Upper lobe of left lung (tissue), 6 donors: ENCODE measurements around the gene DLEC1. TPM values are rescaled to one million over a fixed set of nuclear protein-coding genes. Genes with fewer than 3 reads are reported as not detected.
"Not testable (repeated sequence)": the region's sequence is repeated elsewhere in the genome, so short reads cannot be mapped to it uniquely, and the experiment has no call there.

Source experiments
- ATAC-seq, 2 donors: fragments of 200-7000 bp; cut with Tn5 transposase; one replicate each; pipeline ENCODE4 v1.9.1; 2022; ENCODE audit warnings: mild to moderate bottlenecking in 2 of 2, moderate library complexity in 2 of 2; ENCODE audit not compliant: low FRiP score in 2 of 2
- DNase-seq, 2 donors: peaks; one replicate each; pipeline ENCODE4 v3.0.0-alpha.2; 2019 to 2020
- H3K27ac ChIP-seq, 4 donors: fragments of 200-600 bp; sonication (generic); one replicate each; pipeline ENCODE4 v1.5.1; 2016 to 2019
- H3K27me3 ChIP-seq, 4 donors: fragments of 200-600 bp; sonication (generic); one replicate each; pipeline ENCODE4 v1.5.1; 2017 to 2019
- H3K36me3 ChIP-seq, 4 donors: fragments of 200-600 bp; sonication (generic); one replicate each; pipeline ENCODE4 v1.5.1; 2016 to 2019
- H3K4me1 ChIP-seq, 4 donors: fragments of 200-600 bp; sonication (generic); one replicate each; pipeline ENCODE4 v1.5.1; 2018 to 2019
- H3K4me3 ChIP-seq, 4 donors: fragments of 200-600 bp; sonication (generic); one replicate each; pipeline ENCODE4 v1.5.1; 2017 to 2019; ENCODE audit warnings: mild to moderate bottlenecking in 2 of 4, moderate library complexity in 1 of 4
- H3K9me3 ChIP-seq, 4 donors: fragments of 200-600 bp; sonication (generic); one replicate each; pipeline ENCODE4 v1.5.1; 2018 to 2019
- CTCF ChIP-seq, 6 experiments: fragments of 450-650 bp in 4 of 6; fragments of 200-600 bp in 2 of 6; sonication (generic) in 2 of 6; IDR thresholded peaks; one replicate each; pipeline ENCODE4 v1.5.1; 2016 to 2019; ENCODE audit warnings: antibody characterized with exemption in 6 of 6
- EP300 ChIP-seq, 4 donors: sonication (generic); formaldehyde crosslinking; IDR thresholded peaks; one replicate each; pipeline ENCODE4 v1.5.1; 2017; ENCODE audit warnings: antibody characterized with exemption in 4 of 4, control low read depth in 2 of 4
- POLR2A ChIP-seq, 4 donors: fragments of 450-650 bp; IDR thresholded peaks; one replicate each; pipeline ENCODE4 v1.5.1; 2016 to 2017; ENCODE audit warnings: antibody characterized with exemption in 4 of 4, mild to moderate bottlenecking in 2 of 4
- POLR2AphosphoS5 ChIP-seq, 2 donors: sonication (generic); formaldehyde crosslinking; IDR thresholded peaks; one replicate each; pipeline ENCODE4 v1.5.1; 2017; ENCODE audit warnings: antibody characterized with exemption in 2 of 2
- WGBS, 2 donors: methylation state at CpG; one replicate each; pipeline ENCODE4 v1.1.5; 2017 to 2018; 5-methylcytosine and 5-hydroxymethylcytosine counted together
- total RNA-seq, 6 donors: library from RNA; depleted of rRNA in 4 of 6; stranded (reverse); fragments of >200 nt in 4 of 6; gene quantifications; one replicate each; pipeline versions ENCODE4 v1.1.0 to v1.2.1, GENCODE V29; 2016 to 2021
- donor health status: DM: no; HTN: no; CAD: no; lungs with moderate emphysema.
- donor health status: DM: no; HTN: yes; CAD: no; lungs with severe emphysema.

Gene DLEC1
- total RNA-seq, 6 donors from 2014 or later = 2.3 to 34.8 (median 14.3) TPM

- Histone ChIP-seq H3K27ac (no peak overlapping the region), H3K36me3 (no peaks in the 10 kb centered on the region), H3K4me3 (no peak overlapping the region), H3K27me3 (no peaks in the 10 kb centered on the region), H3K4me1 (peaks cover 0 to 11% (median 9%) of the 10 kb centered on the region in 4 donors), H3K9me3 (no peaks in the 10 kb centered on the region)
- 92 to 100% methylated on average over 2 of the region's 2 CpGs for WGBS, 2 donors
- no peak for ATAC-seq
- DNase-seq = no peak
- TF ChIP-seq POLR2A (IDR thresholded peaks at IDR 0.05) (no peak), POLR2AphosphoS5 (IDR thresholded peaks at IDR 0.05) (no peak), EP300 (IDR thresholded peaks at IDR 0.05) (no peak), CTCF (IDR thresholded peaks at IDR 0.05) (no peak)
Observed at GRCh38 chr3:38157117-38157516, 118.1 kb downstream of the DLEC1 start.

GRCh38 chr3:38157595-38157994, 118.6 kb downstream of the DLEC1 start:
- H3K27ac ChIP-seq = no peak overlapping the region
- no peak overlapping the region for H3K4me3 ChIP-seq
- ATAC-seq = no peak
- no peaks in the 10 kb centered on the region for H3K9me3 ChIP-seq
- H3K36me3 ChIP-seq = no peaks in the 10 kb centered on the region
- H3K4me1 ChIP-seq = peaks cover 0 to 11% (median 8%) of the 10 kb centered on the region in 4 donors
- 83 to 88% methylated on average over 3 of the region's 3 CpGs for WGBS, 2 donors
- no peak for TF ChIP-seq POLR2AphosphoS5 (IDR thresholded peaks at IDR 0.05)
- TF ChIP-seq CTCF (IDR thresholded peaks at IDR 0.05) = no peak
- TF ChIP-seq EP300 (IDR thresholded peaks at IDR 0.05) = no peak
- TF ChIP-seq POLR2A (IDR thresholded peaks at IDR 0.05) = no peak
- H3K27me3 ChIP-seq = no peaks in the 10 kb centered on the region
- no peak for DNase-seq

GRCh38 chr3:38158472-38158871, 119.5 kb downstream of the DLEC1 start:
- Histone ChIP-seq H3K9me3 (no peaks in the 10 kb centered on the region), H3K36me3 (no peaks in the 10 kb centered on the region), H3K4me1 (peaks cover 0 to 11% (median 6%) of the 10 kb centered on the region in 4 donors), H3K4me3 (no peak overlapping the region), H3K27me3 (no peaks in the 10 kb centered on the region), H3K27ac (no peak overlapping the region)
- 78 to 88% methylated on average over 5 of the region's 5 CpGs for WGBS, 2 donors
- ATAC-seq (no peak), DNase-seq (no peak)
- no peak for TF ChIP-seq POLR2A (IDR thresholded peaks at IDR 0.05)
- no peak for TF ChIP-seq EP300 (IDR thresholded peaks at IDR 0.05)
- no peak for TF ChIP-seq POLR2AphosphoS5 (IDR thresholded peaks at IDR 0.05)
- no peak for TF ChIP-seq CTCF (IDR thresholded peaks at IDR 0.05)

GRCh38 chr3:38160704-38161103, 121.7 kb downstream of the DLEC1 start:
- WGBS, 2 donors = 93 to 94% methylated on average over 11 of the region's 11 CpGs
- H3K4me1 ChIP-seq, H3K27ac ChIP-seq, H3K27me3 ChIP-seq, H3K9me3 ChIP-seq, ATAC-seq, DNase-seq, H3K4me3 ChIP-seq, H3K36me3 ChIP-seq: not testable (repeated sequence)

GRCh38 chr3:38163117-38163840, 124.3 kb downstream of the DLEC1 start:
- 94 to 95% methylated on average over 12 of the region's 12 CpGs for WGBS, 2 donors
- no peak for DNase-seq
- no peak for ATAC-seq
- H3K9me3 ChIP-seq = no peaks in the 10 kb centered on the region
- TF ChIP-seq EP300 (IDR thresholded peaks at IDR 0.05) = no peak
- TF ChIP-seq POLR2A (IDR thresholded peaks at IDR 0.05) = no peak
- no peak for TF ChIP-seq CTCF (IDR thresholded peaks at IDR 0.05)
- TF ChIP-seq POLR2AphosphoS5 (IDR thresholded peaks at IDR 0.05) = no peak
- H3K4me3 ChIP-seq = no peak overlapping the region
- H3K27ac ChIP-seq = peak overlapping the region in 3 of 4 donors; percentile 93 to 99 (median 97)
- H3K27me3 ChIP-seq = no peaks in the 10 kb centered on the region
- no peaks in the 10 kb centered on the region for H3K36me3 ChIP-seq
- peaks cover 14 to 26% (median 20%) of the 10 kb centered on the region in 4 donors for H3K4me1 ChIP-seq
